Activated CD8-positive, alpha-beta memory T cell treated with anti-CD3 and anti-CD28 coated beads, Interleukin-2, amount 50 U/mL, for 1 hour (primary cell): ENCODE data around the gene INPP5B.

Source experiments
- DNase-seq: peaks from one replicate; pipeline ENCODE4 v3.0.0-alpha.2; 2020; ENCODE audit errors: extremely low read depth

The INPP5B gene

DNA sequence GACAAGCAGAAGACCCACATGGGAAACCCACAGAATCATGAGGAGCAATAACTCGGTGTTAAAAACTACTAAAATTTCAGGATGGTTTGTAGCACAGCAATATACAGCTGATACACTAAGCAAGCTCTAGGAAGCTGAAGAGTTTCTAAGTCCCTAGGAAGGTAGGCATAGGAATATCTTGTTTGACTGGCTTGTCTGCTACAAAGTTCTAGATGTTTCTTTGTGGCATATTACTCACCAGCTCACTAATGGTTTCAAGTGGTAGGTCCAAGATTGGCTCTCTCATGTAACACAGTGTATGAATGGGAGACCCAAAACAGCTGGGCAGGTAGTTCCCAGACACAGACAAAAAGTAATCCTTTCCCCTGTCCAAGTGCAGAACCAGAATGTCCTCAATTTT lies 74.2 kb downstream of the INPP5B start:
- no peak for DNase-seq

GRCh38 chr1:37868466-37868865 lies 78.4 kb downstream of the INPP5B start:
- no peak for DNase-seq

DNA sequence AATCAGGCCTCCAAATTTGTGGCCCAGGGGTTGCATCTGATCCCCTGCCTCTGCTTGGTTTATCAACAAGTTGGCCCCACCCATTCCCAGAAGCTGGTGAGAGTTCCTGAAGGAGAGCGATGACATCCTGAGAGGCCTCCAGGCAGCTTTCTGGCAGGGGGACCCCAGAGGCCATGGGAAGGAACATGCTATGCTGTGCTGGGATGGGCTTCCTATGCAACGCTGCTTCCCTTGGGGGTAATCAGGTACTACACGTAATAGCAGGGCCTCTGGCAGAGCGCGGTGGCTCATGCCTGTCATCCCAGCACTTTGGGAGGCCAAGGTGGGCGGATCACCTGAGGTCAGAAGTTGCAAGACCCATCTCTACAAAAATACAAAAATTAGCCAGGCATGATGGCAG lies 79.1 kb downstream of the INPP5B start:
- no peak for DNase-seq

DNA sequence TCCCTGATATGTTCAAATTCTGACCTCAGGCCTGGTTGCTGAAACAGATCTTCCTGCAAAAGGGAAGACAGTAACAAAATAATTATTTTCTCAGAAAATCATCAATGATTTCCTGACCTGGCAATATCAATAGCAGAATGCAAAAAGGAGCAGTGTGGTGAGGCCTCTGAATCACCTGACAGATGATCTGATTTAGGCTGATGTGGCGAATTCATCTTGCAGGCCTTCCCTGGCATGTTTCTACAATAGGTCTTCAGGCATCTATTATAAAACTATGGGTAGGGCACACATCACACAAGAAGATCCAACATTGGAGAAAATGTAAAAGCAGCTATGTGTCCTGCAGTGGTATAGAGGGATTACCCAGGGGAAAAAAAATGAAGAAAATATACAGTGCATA lies 80.4 kb downstream of the INPP5B start:
- no peak for DNase-seq

DNA sequence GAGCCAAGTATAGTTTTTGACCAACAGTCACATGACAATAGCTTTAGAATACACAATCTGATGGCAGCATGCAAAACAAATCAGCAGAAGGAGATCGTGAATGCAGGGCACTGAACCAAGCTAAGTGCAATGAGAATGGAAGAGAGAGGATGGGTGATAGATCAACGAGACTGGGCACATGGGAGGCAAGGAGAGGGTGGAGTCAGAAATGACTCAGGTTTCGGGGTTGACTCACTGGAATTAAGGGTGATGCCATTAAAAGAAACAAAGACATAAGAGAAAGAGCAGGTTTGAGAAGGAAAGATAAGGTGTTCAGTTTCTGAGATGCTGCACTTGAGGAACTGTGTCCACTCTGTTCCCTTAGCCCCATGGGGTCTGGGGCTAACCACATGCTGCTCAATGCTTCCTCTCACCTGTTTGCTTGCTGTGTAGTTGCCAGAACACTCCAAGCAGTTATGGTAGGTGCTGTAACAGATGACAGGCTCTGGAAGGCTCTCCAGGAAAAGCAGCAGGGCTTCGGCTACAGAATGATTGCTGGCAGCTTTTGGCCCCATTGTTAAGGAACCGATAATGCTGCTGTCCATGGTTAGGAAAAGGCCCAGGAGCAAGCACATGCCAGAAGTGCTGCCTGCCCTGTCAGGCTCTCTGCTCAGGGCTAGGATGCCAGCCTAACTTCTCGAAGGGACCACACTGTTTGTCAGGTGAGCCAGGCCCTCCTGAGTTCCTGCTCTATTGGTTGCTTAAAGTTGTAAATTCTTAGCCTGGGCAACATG lies 81.3 kb downstream of the INPP5B start:
- DNase-seq: no peak

- no peak for DNase-seq
Observed at GRCh38 chr1:37862330-37862729, 84.5 kb downstream of the INPP5B start.

GRCh38 chr1:37861151-37861550 lies 85.7 kb downstream of the INPP5B start:
- no peak for DNase-seq

- DNase-seq: no peak
Observed at GRCh38 chr1:37860346-37860666, 86.5 kb downstream of the INPP5B start.

DNA sequence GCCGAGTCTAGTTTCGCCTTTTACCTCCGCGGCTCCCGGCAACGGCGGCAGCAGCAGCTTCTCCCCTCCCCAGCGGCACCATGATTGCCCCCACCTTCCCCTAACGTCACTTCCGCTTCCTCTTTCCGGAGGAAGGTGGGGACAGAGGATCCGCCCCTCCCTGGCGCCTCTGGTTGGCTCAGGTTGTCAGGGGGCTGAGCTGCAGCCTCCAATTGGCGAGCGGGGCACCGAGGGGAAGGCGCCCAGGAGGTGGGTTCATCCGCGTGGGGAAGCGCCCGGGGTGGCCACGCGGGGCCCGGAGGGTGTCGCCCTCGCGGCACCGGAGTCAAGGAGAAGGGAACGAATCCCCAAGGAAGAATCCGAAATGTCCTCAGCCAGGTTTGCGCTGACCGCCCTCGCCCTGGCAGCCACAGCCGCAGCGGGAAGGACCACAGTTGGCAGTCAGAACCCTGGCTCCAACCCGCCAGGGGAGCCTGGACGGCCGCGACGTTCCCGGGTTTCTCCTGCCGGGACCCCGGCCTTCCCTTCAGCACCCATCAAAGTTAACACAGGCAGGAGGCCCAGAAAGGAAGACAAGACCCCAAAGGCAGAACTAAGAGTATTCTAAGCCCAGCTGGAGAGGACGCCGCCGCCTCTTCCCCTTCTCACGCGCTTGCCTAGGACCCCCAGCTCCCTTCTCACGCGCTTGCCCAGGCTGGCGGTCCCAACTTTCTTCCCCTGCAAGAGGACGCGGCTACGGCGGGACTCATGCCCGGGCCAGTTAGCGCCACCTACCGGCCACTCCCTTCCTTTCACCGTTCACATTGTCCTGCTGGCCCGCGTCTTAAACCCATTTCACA lies 87.1 kb downstream of the INPP5B start, which contains the start of gene MTF1:
Gene MTF1, minus strand, starts transcription at position 86 of the 839 bp plus-strand sequence. CDS start 1,934 bp downstream, outside the sequence.
- peak; percentile 93 for DNase-seq

DNA sequence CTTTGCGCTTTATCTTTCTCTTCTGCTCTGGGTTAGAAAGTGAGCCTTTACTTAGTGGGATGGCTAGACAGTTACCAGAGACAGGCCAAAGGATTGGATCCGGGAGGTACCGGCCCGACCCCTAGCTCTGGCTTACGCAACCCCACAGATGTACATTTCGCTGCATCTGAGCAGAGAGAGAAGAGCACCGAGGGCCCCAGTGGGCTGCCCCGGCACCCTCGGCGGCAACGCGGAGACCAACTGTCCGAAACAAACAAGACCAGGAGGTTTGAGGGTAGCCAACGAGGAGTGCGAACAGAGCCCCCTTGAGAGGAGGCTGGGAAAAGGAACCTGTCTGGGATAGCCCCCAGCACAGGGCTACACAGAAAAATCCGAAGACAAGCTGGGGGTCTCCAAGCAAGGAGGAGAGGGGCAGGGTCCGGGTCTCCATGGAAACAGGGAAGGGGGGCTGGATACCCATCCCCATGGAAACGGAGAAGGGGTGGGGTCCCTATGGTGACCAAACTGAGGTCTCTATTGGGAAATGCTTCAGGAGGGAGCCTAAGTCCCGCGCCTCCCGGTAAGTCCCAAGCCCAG lies 87.8 kb downstream of the INPP5B start:
- DNase-seq: no peak

- no peak for DNase-seq
Observed at GRCh38 chr1:37854406-37854805, 92.4 kb downstream of the INPP5B start.

GRCh38 chr1:37853157-37853556 lies 93.7 kb downstream of the INPP5B start:
- no peak for DNase-seq

DNA sequence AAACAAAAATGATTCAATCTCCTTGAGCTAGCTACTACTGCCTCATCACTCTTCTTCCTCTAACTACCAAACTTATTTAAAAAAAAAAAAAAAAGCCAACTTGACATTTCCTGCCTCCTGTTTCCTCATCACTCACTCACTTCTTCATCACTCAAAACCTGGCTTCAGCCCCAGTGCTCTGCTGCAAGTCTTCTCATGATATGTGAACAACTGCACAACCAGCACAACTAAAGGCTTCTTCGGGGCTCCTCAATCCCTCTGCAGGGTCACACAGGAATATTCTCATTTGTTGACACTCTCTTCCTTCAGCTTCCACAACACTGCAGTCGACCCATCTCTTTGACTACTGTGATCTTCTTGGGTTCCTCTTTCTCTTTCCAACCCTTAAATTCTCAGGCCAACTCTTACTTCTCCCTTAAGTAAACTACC lies 95.1 kb downstream of the INPP5B start:
- no peak for DNase-seq

DNA sequence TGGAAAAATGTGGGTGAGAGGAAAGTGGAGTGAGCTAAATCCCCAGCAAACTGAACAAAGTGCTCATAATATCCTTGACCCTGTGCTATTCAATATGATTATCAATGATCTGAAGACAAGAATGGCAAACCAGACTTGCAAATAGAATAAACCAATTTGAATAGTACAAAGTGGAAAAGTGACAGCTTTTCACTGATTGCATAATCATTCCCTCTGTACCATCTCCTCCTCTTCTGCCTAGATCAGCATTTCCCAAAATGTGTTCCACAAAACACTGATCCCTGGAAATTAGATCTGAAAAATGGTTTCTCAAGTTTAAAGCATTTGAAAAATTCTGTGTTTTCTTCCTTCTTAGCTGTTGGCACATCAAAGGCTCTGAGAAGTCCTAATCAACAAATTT lies 95.6 kb downstream of the INPP5B start:
- no peak for DNase-seq

DNA sequence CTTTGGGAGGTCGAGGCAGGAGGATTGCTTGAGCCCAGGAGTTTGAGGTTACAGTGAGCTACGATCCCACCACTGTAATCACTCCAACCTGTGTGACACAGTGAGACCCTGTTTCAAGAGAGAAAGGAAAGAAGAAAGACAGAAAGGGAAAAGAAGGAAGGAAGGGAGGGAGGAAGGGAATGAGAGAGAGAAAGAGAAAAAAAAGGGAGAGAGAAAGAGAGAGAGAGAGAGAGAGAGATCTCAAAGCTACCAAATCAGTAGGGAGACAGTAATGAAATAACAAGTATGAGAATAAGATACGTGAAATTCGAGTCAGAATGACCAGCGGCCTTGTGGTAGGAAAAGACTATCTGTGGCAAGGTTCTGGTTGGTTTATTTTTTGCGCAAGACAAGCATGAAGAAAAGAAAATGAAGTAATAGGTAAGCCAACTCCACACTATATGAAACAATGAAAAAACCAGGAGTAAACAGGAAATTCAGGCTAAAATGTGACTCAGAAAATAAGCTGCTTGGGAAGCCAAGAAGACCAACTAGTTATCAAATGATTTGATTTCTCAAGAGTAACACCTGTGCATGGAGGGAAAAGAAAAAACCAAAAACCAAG lies 96.4 kb downstream of the INPP5B start:
- no peak for DNase-seq

DNA sequence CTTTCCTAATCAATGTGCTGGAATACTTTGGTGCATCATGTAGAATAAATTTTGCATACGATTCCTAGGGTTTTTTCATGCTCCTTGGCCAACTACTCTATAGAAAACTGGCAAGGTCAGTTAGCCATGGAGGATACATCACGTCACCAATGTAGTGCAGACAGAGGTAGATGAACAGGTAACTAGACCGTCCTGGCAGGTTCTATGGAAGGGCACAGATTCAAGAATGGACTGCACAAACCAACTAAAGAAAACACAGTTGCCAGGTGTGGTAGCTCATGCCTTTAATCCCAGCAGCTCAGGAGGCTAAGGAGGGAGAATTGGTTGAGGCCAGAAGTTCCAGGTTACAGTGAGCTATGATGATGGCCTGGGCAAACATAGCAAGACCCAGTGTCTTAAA lies 97.4 kb downstream of the INPP5B start:
- no peak for DNase-seq

DNA sequence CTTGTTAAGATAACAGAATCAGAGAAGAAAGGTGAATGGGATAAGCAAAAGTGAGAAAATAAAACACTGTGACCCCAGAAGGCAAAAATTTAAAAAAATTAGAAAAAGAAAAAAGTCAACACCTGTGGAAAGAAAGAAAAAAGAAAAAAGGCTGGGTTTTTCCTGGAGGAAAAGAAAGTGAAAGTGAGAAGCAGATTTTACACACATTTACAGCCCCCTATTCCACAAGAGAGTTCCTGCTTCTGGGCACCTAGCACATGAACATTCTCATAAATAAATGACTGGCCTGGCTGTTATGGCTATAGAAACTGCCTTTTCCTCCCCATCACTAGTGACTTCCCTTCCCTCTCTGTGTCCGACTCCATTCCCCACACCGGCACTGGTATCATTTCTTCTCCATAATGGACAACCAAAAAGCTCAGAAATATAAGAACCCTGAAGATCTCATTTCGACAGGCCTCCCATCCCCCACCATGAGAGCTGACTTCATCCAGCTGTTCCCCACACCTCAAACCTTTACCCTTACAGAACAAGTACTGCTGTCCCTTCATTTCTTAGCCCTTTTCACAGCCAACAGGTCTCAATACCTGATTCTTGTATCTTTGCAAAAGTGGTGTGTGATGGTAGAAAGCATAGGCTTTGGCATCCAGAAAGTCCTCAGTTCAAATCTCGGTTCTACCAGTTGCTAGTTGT lies 100.1 kb downstream of the INPP5B start:
- DNase-seq: no peak

- DNase-seq: no peak
Observed at GRCh38 chr1:37845786-37846185, 101.1 kb downstream of the INPP5B start.

- DNase-seq: no peak
Observed at GRCh38 chr1:37845049-37845646, 101.7 kb downstream of the INPP5B start.

- no peak for DNase-seq
Observed at GRCh38 chr1:37844536-37844935, 102.3 kb downstream of the INPP5B start.

DNA sequence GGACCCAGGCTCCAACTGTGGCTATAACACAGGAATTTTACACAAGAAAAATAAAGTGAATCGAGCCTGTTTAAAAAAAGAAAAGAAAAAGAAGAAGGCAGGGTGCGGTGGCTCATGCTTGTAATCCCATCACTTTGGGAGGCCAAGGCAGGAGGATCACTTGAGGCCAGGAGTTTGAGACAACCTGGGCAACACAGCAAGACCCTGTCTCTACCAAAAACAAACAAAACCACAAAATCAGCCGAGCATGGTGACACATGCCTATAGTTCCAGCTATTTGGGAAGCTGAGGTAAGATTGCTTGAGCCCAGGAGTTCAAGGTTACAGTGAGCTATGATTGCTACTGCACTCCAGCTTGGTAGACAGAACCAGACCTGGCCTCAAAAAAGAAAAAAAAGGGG lies 105.2 kb downstream of the INPP5B start:
- no peak for DNase-seq
